ENCODE results near the gene COL17A1.

DNA sequence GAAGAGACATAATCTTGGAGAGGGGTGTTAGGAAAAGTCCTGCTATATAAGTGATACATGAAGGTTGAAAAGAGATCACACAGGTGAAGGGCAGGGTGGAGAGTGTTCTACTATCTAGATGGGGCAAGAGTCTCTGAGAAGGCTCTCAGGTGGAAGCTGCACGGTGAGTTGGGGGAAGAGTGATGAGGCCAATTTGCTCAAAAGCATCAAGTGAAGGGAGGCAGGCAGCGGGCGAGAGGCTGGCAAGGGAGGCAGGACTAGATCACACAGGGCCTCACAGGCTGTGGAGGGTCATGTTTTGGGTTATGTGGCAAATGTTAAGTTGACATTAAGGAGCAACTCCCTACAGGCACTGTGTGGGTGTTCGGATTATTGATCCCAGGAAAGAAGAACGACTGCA is 2.6 kb upstream of the COL17A1 start:
- TF ChIP-seq, protein P1, sequence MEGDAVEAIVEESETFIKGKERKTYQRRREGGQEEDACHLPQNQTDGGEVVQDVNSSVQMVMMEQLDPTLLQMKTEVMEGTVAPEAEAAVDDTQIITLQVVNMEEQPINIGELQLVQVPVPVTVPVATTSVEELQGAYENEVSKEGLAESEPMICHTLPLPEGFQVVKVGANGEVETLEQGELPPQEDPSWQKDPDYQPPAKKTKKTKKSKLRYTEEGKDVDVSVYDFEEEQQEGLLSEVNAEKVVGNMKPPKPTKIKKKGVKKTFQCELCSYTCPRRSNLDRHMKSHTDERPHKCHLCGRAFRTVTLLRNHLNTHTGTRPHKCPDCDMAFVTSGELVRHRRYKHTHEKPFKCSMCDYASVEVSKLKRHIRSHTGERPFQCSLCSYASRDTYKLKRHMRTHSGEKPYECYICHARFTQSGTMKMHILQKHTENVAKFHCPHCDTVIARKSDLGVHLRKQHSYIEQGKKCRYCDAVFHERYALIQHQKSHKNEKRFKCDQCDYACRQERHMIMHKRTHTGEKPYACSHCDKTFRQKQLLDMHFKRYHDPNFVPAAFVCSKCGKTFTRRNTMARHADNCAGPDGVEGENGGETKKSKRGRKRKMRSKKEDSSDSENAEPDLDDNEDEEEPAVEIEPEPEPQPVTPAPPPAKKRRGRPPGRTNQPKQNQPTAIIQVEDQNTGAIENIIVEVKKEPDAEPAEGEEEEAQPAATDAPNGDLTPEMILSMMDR (IDR thresholded peaks at IDR 0.05) = no peak
- TF ChIP-seq POLR2A (IDR thresholded peaks at IDR 0.05) = no peak

All from uterus (tissue), 2 donors.